NCI-H146 (cell line): ENCODE results near the gene NUMA1.

Experiments
- DNase-seq: peaks from one replicate; lab custom pipeline; 2025; lab: John Stamatoyannopoulos, UW

The NUMA1 gene

DNA sequence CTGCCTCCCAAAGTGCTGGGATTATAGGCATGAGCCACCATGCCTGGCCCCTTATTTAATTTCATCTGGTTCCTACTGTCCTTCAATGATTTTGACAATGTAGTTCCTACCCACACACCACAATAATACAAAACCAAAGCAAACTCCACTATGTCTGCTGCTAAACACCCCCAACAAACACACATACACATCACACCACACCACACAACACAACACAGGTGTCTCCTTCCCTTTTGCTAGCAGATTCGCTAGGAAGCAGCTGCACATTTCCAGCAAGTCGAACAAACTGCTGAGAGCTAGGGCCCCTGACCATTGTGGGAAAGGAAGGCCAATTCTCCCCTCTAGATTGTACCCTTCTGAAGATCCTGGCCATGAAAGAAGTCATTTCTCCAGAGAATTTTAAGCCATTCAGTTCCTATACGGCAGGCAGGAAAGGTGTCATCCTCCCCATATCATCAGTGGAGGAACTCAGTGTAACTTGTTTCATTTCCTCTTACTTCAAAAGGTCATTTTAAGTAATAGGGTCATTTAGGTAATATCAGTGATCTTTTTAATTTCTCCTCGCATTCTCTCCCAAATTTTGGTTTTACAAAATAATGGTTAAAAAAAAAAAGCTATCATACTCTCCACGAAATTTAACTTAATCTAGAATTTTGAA, 18.5 kb downstream of the NUMA1 start:
- DNase-seq = no peak

DNA sequence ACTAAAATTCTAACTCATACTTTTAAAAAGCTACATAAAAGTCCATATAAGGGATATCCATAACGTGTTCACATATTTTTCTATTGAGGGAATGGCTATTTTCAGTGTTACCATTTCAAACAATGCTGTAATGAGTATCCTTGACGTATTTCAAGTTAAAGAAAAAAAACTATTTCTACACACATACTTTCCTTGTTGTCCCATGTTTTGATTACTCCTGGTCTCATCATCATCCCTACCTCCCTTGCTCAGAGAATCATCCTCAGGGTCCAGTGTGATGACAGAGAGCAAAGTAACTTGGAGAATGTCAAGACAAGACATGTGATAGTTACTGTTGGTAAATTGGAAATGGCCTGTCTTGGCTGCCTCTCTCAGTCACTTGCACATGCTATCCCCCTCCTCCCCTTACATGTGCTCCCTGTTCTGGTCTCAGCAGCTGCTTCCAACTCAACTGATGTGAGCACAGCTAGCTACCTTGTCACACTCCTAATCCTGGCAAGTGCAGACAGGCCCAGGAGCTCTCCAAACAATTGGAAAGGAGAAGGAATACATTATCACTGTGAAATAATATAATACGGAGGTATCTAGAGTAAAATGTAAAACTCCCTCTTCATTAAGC, 21.8 kb downstream of the NUMA1 start:
- DNase-seq = peak; percentile 17

DNA sequence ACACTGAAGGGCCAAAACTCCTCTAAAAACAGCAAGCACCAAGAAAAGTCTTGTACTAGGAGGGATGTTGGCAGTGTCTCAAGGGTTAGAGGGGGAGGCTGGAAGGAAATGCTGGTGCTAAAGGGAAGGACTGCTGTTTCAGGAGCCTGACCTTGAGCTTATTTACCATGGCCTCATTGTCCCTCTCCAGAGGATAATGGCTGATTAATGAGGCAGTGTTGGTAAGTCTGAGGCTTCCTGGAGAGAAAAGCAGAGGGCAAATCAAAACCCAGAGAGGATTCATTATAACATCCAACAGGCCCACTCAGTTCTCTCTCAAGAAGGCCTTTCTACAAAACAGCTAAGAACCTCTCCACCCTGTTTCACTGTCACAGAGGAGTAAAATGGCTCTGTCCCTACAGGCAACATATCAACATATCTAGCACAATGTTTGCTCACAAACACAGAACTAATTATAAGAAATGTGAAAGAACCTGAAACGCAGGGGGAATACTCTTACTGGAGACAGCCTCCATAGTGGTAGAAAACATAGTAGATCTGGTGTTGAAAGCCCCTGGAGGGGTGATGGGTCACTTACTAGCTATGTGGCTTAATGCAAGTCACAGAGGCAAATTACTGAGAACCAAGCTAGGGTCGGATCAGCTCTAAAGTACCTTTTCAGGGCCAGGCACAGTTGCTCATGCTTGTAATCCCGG, 31.4 kb downstream of the NUMA1 start:
- DNase-seq = peak; percentile 49

DNA sequence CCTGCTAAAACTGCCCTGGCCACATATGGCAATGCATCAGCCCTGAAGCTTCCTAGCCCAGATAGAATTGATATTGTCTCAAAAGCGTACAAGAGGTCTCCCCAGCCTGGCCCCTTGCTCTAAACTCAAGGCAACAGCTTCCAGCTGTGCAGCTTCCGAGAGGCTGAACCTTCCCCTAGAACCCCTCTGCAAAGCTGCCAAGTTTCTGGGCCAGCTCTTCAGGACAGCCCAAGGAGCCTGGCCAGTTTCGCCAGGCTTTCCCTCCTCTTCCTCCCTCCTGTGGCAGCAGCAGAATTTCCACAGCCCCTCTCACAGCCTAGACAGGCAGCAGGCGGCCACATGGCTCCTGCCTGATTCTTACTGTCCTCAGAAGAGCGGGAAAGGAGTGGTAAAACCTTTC, 34.5 kb downstream of the NUMA1 start:
- no peak for DNase-seq

DNA sequence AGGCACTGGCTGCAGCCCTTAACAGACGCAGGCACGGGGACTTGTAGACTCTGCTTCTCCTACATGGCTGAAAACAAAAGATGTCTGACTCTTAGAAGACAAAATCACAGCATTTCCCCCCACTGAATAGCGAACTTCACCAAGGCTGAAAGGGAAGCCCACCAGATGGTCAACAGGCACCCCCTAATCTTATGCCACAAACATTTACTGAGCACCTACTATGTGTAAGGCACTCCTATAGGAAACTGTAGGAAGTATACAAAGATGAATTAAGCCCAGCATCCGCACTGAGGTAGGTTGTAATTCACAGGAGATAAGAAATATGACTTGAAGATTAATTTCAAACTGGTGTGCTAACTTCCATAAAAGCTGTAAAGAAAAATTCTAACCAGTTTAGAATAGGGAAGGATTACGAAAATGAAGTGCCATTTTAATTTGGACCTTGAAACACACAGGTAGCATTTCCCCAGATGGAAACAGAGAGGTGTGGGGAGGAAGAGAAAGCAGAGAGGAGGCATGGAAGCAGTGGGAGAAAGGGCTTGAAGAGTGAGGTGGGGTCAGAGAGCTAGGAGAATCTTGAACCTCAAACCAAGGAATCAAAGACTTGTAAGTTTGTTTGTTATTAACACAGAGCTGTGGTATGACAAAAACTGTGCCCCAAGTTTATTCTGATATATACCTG, 38.1 kb downstream of the NUMA1 start:
- no peak for DNase-seq

DNA sequence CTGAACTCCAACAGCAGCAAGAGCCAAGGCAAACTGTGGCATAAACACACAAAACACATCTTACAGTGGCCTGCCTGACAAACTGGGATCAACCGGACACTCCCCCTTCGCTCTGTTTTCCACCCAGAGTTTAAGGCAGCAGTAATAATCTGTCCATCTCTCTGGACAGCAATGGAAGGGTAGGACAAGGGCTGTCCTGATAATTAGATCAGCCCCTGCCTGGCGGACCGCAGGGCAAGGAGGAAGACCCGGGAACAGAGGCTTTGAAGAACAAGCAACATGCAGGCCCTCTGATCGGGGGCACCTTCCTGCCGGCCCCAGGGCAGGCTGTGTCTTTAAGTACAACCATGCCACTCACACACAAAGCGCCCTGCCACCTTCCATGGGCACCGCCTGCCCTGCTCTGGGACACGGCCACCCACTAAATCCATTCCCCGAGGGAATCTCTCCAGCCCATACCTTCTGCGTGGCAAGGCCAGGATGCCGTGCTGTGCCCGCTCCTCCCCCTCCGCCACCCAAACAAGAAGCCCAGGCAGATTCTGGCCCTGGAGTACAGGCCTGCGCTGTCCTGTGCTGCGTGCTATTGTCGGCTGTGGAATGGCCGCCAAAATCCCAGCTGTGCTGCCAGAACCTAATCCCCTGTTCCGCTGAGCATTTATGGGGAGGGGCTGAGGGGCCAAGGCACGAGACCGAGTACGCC, 38.8 kb downstream of the NUMA1 start:
- DNase-seq = peak; percentile 70

DNA sequence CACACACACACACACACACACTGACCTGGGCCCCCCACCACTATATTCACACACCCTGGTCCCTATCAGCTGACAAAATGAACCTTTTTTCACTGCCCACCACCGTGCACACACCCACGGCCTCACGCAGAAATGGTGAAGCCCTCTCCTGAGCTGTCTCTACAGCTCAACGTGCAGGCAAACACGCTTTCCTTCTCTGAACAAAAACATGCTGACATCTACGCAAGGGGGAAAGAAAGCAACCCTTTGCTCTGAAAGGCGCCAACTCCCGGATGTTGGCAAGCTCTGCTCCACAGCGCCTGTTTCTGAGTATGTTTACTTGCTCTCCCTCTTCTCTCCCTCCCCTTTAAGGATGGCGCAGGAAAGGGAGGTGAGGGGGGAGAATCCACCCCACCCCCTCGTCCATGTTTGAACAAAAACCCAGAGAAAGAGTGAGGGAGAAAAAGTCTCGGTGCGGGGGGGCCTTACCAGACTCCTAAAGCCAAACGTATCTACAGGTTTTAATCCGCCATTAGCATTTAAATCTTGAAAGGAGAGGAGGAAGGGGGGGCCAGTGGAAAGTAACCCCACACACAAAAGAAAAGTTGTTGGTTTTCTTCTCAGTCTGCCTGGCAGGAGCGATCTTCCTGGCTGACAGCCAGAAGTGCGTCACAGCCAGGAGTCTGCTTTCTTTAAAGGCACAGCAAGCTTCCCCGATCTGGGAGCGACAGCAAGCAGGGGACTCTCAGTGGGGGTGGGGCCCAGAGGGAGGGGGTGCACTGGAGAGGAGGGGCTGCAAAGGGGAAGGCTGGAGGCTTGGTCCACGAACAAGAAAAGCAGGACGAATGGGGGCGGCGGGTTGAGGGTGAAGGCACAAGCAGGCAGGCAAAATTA, 39.6 kb downstream of the NUMA1 start:
- peak; percentile 88 for DNase-seq

DNA sequence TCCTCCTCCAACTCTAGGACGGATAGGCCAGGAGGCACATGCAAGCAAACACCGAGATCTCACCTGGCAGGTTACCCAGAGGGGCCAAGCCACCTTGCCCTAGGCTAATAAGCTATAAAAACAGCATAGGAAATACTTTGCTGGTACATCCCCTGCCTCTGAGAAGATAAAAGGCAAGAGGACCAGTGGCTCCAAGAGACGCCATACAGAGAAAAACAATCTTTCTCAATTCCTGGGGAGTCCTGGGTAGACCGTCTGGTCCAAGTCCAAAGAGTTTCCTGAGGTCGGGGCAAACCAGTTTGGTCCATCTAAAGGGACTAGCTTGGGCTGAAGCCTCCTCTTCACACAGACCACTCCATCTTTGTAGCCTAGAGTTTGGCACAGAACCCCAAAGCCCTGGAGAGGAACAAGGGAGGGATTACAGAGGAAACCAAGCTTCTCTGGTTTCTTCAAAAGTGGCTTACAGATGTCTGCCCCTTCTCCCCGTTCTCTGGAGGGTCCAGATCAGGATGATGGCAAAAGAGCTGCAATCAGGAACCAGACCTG, 40.4 kb downstream of the NUMA1 start:
- peak; percentile 9 for DNase-seq

DNA sequence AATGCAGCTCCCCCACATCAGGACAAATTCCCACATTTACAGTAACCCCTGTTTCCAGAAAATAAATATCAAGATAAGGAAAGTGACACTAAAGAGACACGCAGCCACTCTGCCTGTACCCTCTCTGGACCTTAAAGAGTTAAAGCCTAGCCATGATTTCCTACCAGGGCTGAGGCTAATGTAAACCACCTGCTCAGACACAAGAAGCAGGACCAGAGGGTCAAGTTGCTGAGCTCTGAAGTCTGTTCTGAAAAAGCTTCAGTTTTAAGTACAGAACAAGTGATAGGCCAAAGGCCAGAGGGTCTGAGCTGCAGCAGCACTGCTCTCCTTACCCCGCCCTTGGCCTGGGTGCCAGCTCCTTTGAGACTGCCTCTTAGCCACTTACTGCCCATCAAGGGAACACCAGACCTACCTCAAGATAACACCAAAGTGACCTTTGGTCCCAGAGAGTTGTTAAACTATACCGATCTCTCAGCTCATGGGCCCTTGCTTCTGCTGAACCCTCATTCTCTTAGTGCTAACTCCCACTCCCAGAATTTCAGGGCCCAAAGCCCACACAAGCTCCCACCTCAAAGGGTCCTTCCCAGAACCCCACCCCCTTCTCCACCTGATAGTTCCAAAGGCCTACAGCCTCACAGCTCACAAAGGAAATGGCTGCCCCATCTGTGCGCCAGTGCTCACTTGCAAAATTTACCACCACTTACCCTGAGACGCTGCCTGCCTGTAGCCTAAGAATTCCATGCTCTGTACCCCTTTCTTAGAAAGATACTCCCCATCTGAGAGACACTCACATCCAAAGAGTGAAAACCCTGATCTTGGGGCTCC, 41.1 kb downstream of the NUMA1 start:
- DNase-seq = no peak

DNA sequence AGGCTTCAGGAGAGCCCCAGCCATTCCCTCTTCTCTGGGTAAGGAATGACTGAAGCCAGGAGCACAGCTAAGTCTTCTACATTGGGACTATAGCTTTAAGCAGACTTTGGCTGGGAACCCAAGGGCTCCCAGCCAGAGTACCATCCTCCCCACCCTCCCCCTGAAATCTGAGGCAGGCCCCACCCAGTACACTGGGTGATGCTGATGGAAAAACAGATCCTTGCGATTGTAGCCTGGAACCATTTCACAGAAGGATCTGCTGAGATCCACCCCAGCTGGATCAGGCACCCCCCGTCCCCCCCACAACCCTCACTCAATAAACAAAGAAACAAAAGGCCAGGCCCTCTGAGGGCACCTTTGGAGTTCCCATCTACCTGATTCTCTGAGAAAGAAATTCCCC, 41.9 kb downstream of the NUMA1 start:
- no peak for DNase-seq

DNA sequence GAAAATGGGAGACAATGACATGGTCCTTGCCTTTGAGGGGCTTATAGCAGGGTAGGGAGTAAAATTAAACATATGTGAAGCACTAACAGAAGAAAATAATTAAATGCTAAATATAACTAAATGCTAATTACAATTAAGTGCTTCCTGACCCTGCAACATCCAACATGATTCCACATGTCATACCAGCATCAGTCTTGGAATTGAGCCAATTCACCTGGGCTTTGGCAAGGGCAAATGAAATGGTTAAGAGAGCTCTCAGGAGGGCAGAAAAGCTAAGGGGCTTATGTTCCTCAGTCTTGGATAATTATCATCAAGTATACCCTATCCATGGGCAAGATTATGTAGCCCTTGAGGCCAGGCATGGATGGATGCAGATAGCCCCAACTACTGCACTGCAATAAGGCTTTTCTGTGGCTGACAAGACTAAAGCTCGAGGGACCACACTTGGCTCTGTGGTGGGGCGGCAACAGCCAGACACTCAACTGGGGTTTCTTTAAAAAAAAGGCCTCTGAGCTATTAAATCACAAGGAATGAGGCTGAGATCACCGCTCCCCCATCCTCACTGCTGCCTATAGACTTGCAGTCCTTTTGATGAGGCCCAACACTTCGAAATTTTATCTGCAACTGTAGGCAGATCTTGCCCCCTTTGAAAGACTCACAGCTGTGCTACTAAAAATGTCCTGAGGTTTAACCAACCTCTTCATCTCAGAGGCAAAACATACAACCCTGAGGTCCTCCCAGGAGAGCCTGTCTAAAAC, 42.6 kb downstream of the NUMA1 start:
- peak; percentile 37 for DNase-seq

DNA sequence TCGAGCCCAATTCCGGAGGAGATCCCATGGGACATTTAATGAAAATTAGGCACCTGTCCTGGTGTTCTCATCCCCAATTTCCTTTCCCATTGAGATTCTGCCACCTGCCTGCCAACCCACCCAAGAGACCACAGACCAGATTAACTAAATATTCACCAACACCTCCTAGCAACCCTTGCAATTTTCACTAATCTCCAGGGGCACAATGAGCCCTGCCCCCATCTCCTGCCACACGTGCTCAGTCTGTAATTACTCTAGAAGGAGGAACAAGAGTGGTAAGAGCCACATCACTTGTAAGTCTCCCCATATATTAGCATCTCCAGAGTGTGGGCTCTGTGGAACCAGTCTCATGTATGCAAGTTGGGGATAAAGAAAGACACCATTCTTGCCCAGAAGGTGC, 43.7 kb downstream of the NUMA1 start:
- no peak for DNase-seq

DNA sequence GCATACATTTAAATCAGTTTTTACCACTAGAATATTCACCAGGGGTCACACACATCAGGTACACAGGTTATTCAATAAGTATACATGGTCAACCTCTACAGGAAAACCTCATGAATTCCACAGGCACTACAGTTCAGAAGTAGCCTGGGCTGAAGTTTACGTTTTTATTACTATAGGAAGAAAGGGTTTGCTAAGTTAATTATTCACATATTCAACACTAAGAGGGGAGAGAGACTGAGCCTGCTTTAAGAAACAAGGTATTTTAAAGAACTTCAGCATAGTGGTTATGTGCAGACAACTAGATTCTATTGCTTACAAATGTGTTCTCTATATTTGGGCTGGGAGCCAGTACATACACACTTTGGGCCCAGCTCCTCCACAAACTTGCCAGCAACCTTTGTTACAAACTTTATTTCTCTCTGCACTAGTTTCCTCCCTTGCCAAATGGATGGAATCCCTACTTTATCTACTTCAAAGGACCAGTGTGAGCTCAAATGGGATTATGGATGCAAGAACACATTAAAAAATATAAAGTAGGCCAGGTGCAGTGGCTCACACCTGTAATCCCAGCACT, 49.8 kb downstream of the NUMA1 start:
- no peak for DNase-seq

DNA sequence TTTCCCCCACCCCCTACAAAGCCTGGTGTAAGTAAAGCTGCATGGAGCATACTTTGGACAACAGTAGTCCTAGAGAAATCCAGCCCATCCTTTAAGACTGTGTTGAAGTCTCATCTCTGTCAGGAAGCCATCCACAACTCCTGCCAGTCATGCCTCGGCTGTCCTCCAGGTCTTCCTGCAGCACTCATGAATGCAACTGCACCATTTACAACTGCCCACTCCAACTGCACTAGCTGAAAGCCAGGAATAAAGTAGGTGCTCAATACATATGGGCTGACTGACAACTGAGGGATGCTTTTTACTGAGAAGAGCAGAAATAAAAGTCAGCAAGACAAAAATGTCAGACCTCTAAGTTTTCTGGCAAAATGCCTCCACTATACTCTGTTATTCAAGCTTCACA, 54.3 kb downstream of the NUMA1 start:
- no peak for DNase-seq

DNA sequence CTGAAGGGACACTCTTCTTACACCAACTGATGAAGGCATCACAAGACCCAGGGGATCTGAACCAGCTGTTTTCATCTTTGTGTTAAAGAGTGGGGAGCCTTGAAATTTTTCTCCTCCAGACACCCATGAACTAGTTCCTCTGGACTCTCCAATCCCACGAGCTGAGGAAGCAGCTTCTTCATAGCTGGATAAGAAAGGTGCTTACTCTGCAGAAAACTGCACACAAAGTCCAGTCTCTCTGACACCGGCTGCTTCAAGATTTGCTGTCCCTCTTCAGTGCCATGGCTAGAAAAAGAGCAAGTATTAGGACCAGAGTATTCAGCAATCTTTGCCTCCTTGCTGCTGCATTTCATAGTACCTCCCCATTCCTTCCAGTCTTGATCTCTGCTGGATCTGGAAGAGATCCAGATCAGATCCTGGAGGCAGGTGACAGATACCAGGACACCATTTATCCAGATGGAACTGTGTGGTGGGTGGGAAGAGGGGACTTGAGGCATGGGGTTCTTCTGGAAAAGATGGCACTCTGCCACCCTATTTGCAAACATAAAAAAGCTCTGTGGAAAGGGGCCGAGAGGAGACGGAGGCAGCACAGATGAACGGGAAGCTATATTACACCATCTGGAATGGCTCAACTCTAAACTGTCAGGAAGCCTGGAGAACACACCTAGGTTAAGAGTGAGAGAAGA, 56.1 kb downstream of the NUMA1 start:
- DNase-seq = no peak

DNA sequence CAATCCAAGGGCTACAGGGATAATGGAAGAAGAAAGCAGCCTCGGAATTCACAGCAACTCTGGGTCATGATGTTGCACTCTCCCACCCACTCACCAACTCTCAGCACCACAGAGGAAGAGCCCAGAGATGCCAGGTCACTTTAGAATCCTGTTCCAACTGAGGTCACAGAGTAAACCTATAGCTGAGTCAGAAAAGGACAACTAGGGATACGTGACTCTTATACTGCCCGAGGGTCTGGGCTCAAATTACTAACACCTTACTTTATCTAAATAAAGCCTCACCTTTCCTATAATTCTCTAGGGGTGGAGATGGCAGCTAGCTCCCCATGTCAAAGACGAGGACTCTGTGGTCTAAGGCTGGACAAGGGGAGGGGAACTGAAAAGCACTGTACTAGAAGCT, 57.0 kb downstream of the NUMA1 start:
- DNase-seq = no peak

DNA sequence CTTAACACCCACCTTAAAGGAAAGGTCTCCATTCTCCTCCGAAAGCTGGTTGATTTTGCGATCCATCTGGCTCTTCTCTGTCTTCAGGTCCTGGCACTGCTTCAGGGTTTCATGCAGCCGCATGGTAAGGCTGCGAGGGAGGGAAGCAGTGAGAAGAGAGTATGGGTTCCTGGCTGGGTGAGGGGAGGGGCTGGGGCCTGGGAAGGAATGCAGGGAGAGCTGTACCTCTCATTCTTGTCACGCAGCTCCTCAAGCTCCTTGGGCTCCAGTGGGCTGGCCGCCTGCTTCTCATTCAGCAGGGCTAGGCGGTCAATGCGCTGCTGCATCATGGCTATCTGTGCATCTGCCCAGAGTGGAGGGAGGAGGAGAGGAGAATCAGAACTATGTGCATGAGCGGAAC, 62.2 kb downstream of the NUMA1 start:
- DNase-seq = no peak

DNA sequence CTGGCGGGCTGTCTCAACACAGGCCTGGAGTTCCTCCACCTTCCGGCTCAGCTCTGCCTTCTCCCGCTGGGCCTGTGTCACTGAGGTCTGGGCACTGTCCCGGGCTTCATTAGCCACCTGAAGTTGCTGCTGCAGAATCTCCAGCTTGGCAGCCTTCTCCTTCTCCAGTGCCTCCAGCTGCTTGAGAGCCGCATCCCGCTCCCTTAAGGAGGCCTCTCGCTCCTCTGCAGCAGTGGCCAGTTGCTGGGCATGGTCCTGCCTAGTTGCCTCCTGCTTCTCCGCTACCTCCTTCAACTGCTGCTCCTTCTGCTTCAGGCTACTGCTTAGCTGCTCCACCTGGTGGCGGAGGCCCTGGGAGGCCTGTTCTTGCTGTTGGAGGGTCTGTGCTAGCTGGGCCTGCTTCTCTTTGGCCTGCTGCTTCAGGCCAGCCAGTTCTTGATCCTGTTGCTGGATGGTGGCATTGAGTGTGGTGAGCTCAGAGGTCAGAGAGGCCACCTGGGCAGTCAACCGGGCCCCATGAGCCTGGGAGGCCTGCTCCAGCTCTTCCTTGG, 64.8 kb downstream of the NUMA1 start:
- DNase-seq = no peak
